GM21447 (cell line): ENCODE results near the gene RRAD.

Experiments used
- ATAC-seq: cut with Tn5 transposase; IDR thresholded peaks from one replicate; pipeline ENCODE4 v1.9.1; 2021; ENCODE audit not compliant: unreplicated experiment

The RRAD gene

GRCh38 chr16:66918355-66918754 is 7.0 kb downstream of the RRAD start:
- ATAC-seq: no peak

DNA sequence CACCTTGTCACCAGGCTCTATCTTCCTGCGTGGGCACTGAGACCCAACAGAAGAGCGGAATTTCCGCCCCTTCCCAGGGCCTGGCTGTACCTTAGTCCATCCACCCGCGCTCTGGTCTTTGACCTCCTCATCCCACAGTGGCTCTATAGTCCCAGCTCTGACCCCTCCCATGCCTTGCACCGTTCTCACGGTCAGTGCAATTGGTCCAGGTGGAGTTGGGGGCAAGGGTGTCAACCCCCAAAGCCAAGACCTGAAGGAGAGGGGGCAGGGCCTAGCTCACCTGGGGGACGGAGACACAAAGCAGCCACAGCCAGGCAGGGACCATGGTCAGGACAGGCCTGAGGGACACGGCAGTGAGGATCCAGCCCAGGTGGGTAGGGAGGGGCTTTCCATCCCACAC is 7.6 kb downstream of the RRAD start:
- no peak for ATAC-seq

- ATAC-seq: no peak
Observed at GRCh38 chr16:66916518-66916917, 8.8 kb downstream of the RRAD start.

DNA sequence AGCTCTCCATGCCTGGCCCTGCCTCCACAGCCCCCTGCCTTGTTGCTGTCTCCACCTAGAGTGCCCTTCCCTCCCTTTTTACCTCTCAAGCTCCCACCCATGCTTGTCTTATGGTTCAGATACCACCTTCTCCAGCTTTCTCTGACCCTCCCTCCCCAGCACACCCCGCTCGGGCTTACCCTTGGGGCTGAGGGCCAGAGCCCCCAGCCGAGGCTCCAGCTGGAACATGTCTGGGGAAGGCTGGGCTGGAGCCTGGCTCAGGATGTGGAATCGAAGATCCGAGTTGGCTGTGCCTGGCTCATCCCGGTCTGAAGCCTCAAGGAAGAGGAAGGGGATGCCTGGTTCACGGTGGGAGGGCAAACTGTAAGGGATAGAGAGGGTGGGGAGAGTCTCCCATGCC is 10.3 kb downstream of the RRAD start:
- ATAC-seq: no peak

- ATAC-seq: no peak
Observed at GRCh38 chr16:66914541-66914940, 10.8 kb downstream of the RRAD start.

GRCh38 chr16:66913711-66914110 is 11.6 kb downstream of the RRAD start:
- ATAC-seq: no peak

- ATAC-seq: no peak
Observed at GRCh38 chr16:66913081-66913480, 12.3 kb downstream of the RRAD start.

DNA sequence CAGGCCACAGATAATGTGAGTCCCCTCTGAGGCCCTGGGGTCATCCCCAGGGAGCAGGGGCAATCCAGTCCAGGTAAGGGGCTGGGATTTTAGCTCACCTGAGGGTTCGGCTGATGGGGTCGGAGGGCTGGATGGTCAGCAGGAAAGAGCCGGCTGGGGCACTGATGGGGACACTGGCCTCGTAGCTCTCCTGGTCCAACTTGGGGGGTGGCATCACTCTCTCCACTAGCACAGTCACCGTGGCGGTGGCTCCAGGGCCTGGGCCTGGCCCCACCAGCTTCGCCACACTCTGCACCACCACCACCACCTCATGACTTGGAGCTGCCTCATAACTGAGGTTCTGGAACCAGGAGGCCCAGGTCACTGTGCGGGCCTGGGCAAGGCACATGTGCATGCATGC is 13.5 kb downstream of the RRAD start:
- ATAC-seq: no peak

GRCh38 chr16:66911112-66911511 is 14.2 kb downstream of the RRAD start:
- ATAC-seq: no peak

GRCh38 chr16:66910175-66910940 is 15.0 kb downstream of the RRAD start:
- no peak for ATAC-seq

GRCh38 chr16:66908762-66909559 is 16.4 kb downstream of the RRAD start:
- no peak for ATAC-seq

DNA sequence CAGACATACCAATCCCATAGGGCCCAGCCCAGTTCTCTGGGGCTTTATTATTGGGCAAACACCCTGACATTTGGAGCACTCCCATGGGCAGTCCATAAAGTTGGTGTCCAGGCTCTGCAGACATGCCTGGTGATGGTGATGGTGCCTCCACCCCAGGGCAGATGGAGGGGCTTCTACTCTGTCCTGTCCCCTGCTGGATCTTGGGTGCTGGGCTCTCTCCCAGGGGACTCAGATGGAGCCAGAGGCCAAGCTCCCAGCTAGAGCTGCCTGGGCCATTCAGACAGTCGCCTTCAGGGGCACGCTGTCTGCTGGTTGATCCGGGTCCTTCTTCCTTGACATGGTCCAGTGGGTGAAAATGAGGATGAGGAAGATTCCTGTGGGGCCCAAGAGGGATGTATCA is 17.2 kb downstream of the RRAD start:
- ATAC-seq: no peak

DNA sequence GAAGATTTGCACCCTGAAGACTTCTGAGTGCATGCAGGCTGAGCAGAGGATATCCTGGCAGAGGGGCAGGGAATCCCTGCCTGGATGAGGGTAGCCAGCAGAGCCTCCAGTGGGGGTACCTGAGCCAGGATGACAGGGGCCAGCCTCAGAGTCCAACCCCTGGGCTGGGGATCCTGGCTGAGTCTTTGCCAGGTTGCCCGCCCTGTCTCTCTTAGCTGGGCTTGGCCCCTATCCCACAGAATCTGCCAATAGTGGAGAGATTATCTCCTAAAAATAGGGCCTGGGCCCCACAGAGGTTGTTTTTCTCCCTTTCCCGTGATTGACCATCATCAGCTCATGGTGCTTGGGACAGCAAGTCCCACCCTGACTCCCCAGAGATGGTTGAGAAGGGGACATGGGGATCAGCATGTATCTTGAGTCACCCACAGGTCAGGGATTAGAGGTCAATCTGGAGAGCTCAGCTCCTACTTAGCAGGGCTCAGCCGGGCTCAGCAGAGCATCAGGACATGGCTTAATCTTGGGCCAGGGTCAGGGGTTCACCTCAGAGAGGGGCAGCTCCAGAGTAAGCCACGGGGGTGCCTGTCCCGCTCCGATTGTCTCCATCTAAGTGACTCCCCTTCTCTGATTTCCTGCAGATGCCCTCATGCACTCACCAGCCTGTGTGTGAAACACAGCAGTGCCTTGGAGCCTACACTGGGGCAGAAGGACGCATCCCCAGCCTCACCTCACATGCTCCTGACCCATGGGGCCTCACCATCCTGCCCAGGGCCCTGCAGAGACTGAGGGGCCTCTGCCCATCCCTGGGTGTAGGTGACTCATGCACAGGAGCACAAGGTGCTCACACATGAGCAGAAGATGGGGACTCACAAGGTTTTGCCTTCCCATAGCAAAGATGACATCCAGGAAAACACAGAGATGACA is 18.2 kb downstream of the RRAD start:
- ATAC-seq: no peak

- ATAC-seq: no peak
Observed at GRCh38 chr16:66905633-66906539, 19.4 kb downstream of the RRAD start.

GRCh38 chr16:66904846-66905632 is 20.3 kb downstream of the RRAD start:
- no peak for ATAC-seq

GRCh38 chr16:66904428-66904845 is 20.9 kb downstream of the RRAD start:
- ATAC-seq: no peak

- no peak for ATAC-seq
Observed at GRCh38 chr16:66903544-66904427, 21.5 kb downstream of the RRAD start.
